C4-2B (cell line): ENCODE results near the gene TPK1.
"Not testable (repeated sequence)": the region's sequence is repeated elsewhere in the genome, so short reads cannot be mapped to it uniquely, and the experiment has no call there.

Experiments used
- H3K27ac ChIP-seq: fragments of 450-650 bp; 2 replicates; pipeline ENCODE4 v1.5.1; 2017
- CTCF ChIP-seq: fragments of 450-650 bp; conservative IDR thresholded peaks from 2 replicates; pipeline ENCODE4 v1.5.1; 2017; ENCODE audit warnings: mild to moderate bottlenecking
- ZFX ChIP-seq: fragments of 450-650 bp; IDR thresholded peaks from 2 replicates; pipeline ENCODE4 v1.6.1; 2017

Gene TPK1

GRCh38 chr7:144785521-144785920 lies 50.3 kb downstream of the TPK1 start:
- TF ChIP-seq ZFX, result no peak
- no peak for TF ChIP-seq CTCF
- H3K27ac ChIP-seq, result no peak overlapping the region

- TF ChIP-seq ZFX (no peak), CTCF (no peak)
- no peak overlapping the region for H3K27ac ChIP-seq
Observed at GRCh38 chr7:144784943-144785342, 50.9 kb downstream of the TPK1 start.

GRCh38 chr7:144784441-144784840 lies 51.4 kb downstream of the TPK1 start:
- H3K27ac ChIP-seq, result no peak overlapping the region
- TF ChIP-seq ZFX (no peak), CTCF (no peak)

DNA sequence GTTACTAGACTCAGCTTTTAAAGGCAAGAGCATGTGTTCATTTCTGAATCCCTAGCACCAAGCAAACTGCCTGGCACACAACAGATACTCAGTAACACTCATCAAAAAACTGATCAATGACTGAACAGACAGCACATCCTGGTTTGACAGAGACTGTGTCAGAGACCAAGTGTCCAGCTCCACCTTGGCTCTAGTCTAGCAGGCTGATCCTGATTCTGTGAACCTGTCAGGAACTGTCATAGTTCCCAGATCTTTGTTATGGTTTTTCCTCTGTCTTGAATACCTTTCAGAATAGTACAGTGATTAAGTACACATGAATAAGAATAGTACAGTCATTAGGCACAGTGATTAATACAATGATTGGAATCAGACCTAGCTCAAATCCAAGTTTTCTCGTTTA lies 53.0 kb downstream of the TPK1 start:
- no peak overlapping the region for H3K27ac ChIP-seq
- TF ChIP-seq CTCF (no peak), ZFX (no peak)

DNA sequence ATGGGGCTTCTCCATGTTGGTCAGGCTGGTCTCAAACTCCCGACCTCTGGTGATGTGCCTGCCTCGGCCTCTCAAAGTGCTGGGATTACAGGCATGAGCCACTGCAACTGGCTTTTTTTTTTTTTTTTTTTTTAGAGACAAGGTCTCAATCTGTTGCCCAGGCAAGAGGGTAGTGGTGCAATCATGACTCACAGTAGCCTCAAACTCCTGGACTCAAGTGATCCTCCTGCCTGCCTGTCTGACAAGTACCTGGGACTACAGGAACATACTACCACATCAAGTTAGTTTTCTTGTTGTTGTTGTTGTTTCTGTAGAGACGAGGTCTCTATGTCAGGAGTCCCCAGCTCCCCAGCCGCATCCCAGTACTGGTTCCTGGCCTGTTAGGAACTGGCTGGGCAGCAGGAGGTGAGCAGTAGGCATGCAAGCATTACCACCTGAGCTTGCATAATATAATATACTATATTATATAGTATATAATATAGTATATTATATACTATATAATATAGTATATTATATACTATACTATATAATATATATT lies 55.7 kb downstream of the TPK1 start:
- H3K27ac ChIP-seq, result no peak overlapping the region
- TF ChIP-seq ZFX (no peak), CTCF (no peak)

DNA sequence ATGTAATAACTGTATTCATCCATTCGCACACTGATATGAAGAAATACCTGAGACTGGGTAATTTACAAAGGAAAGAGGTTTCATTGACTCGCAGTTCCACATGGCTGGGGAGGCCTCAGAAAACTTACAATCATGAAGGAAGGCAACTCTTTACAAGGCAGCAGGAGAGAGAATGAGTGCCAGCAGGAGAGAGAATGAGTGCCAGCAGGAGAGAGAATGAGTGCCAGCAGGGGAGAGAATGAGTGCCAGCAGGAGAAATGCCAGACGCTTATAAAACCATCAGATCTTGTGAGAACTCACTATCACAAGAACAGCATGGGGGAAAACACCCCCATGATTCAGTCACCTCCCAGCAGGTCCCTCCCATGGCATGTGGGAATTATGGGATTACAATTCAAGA lies 58.0 kb downstream of the TPK1 start:
- H3K27ac ChIP-seq, result not testable (repeated sequence)

- no peak overlapping the region for H3K27ac ChIP-seq
- TF ChIP-seq ZFX (no peak), CTCF (no peak)
Observed at GRCh38 chr7:144777005-144777839, 58.6 kb downstream of the TPK1 start.

- H3K27ac ChIP-seq, result no peak overlapping the region
- TF ChIP-seq CTCF, result no peak
Observed at GRCh38 chr7:144776447-144776846, 59.4 kb downstream of the TPK1 start.
